OCI-LY7 (cell line): ENCODE measurements around the gene APLP2. TPM values are rescaled to one million over a fixed set of nuclear protein-coding genes. Genes with fewer than 3 reads are reported as not detected.
A peak's percentile ranks its signal among the peaks of the same experiment; 100 is the strongest.

ENCODE experiments used
- BruUV-seq: library from RNA; stranded (reverse); fragments of 400-500 nt; replicated peaks from 2 replicates; lab custom pipeline; 2021; lab: Mats Ljungman, UMichigan
- CTCF ChIA-PET: fragments of 300-600 bp; sonication (Branson Sonifier 250); formaldehyde crosslinking; loops from one replicate; lab custom pipeline; 2022; ENCODE audit warnings: antibody characterized with exemption; ENCODE audit not compliant: unreplicated experiment; lab: Charles Lee
- POLR2A ChIA-PET: fragments of 300-600 bp; sonication (Branson Sonifier 250); formaldehyde crosslinking; loops from one replicate; lab custom pipeline; 2022; ENCODE audit warnings: antibody characterized with exemption; lab: Charles Lee
- DNase-seq: peaks from one replicate; pipeline ENCODE4 v3.0.0-alpha.2; 2015; ENCODE audit warnings: low spot score
- H2AFZ ChIP-seq: fragments of 200-600 bp; sonication (generic), shearing (Covaris generic); 2 replicates; pipeline ENCODE4 v1.6.1; 2014; ENCODE audit warnings: mild to moderate bottlenecking, antibody characterized with exemption, low read length, moderate library complexity
- H3K27ac ChIP-seq: fragments of 200-600 bp; sonication (generic); 2 replicates; pipeline ENCODE4 v1.5.1; 2014; ENCODE audit warnings: mixed run types, low read depth, mild to moderate bottlenecking, moderate library complexity, low read length, inconsistent platforms; ENCODE audit not compliant: poor library complexity, severe bottlenecking
- H3K36me3 ChIP-seq: fragments of 200-600 bp; sonication (generic); 2 replicates; pipeline ENCODE4 v1.6.1; 2014; ENCODE audit warnings: mild to moderate bottlenecking, antibody characterized with exemption, low read length, moderate library complexity, mixed read lengths; ENCODE audit not compliant: insufficient read depth
- H3K4me1 ChIP-seq: fragments of 200-600 bp; sonication (generic); 2 replicates; pipeline ENCODE4 v1.5.1; 2014; ENCODE audit warnings: mild to moderate bottlenecking, low read length; ENCODE audit not compliant: insufficient read depth, poor library complexity, severe bottlenecking
- H3K4me2 ChIP-seq: fragments of 200-600 bp; sonication (generic); 2 replicates; pipeline ENCODE4 v1.6.1; 2014; ENCODE audit warnings: mild to moderate bottlenecking, low read length
- H3K4me3 ChIP-seq: fragments of 200-600 bp; sonication (generic); 2 replicates; pipeline ENCODE4 v1.5.1; 2014; ENCODE audit warnings: mild to moderate bottlenecking, low read depth, low read length; ENCODE audit not compliant: poor library complexity, severe bottlenecking
- H3K79me2 ChIP-seq: fragments of 200-600 bp; sonication (generic); 2 replicates; pipeline ENCODE4 v1.6.1; 2016; ENCODE audit warnings: low read depth, mild to moderate bottlenecking, low read length, moderate library complexity, mixed read lengths; ENCODE audit not compliant: insufficient read depth
- H3K9me2 ChIP-seq: fragments of 200-600 bp; sonication (generic); 2 replicates; pipeline ENCODE4 v1.6.1; 2016; ENCODE audit warnings: mild to moderate bottlenecking, low read length, mixed read lengths; ENCODE audit not compliant: insufficient read depth
- H3K9me3 ChIP-seq: fragments of 200-600 bp; sonication (generic); 2 replicates; pipeline ENCODE4 v1.6.1; 2014; ENCODE audit warnings: mild to moderate bottlenecking, mixed run types, low read length, mixed read lengths
- H4K20me1 ChIP-seq: fragments of 200-600 bp; sonication (generic); 2 replicates; pipeline ENCODE4 v1.6.1; 2014; ENCODE audit warnings: mild to moderate bottlenecking, antibody characterized with exemption, low read length, moderate library complexity, mixed read lengths; ENCODE audit not compliant: insufficient read depth
- EZH2phosphoT487 ChIP-seq: fragments of 200-600 bp; sonication (generic); IDR thresholded peaks from 2 replicates; pipeline ENCODE4 v1.6.1; 2018; ENCODE audit warnings: low read depth, borderline replicate concordance, mild to moderate bottlenecking, mixed run types, antibody characterized with exemption, low read length, moderate library complexity, mixed read lengths
- intact Hi-C: fragments of 100-400 bp; cut with micrococcal nuclease; formaldehyde crosslinking; loops from one replicate; pipeline ENCODE4 v1.10.0; 2022; ENCODE audit not compliant: unreplicated experiment
- total RNA-seq, 2 experiments: library from RNA; depleted of rRNA in 1 of 2; stranded (reverse); fragments of >200 nt in 1 of 2; shearing (Covaris generic) in 1 of 2; gene quantifications; 2 replicates each; pipeline ENCODE4 v1.2.3, GENCODE V29; 2014 to 2022
- TF ChIP-seq, protein P1 (sequence below): fragments of 200-600 bp; sonication (generic); conservative IDR thresholded peaks from 2 replicates; pipeline ENCODE4 v1.5.1; 2014; ENCODE audit warnings: mild to moderate bottlenecking, antibody characterized with exemption, low read length, moderate library complexity, mixed read lengths

APLP2 gene
- total RNA-seq, 2 experiments from 2014 or later: 147 to 284 TPM

DNA sequence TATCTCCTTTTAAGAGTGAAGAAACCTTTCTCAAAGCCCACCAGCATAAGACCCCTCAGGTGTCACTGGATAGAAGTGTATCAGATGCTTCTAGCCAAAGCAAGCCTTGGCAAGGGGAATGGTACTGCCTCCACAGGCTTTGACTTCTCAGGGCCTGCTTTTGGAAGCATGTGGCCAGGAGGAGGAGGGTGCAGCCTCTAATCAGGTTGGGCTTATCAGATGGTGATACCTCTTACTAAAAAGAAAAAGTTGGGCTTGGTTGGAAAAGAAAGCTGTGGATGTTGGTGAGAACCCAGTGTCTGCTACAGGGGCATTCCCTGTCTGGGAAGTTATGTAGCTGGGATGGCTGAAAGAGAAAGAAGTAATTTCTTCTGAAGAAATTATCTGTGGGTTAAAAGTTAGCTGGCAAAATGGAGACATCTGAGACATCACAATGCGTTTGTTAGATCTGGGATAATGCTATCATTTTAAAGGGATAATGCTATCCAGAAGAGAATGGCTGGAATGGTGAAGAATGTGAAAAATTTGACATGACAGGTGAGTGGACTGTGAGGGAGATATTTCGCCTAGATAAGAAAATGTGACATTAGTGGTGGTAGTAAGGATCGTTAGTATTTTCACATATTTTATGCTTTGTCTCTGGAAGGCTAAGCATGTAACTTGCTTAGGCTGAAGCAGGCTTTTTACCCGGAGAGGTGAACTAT lies 7.2 kb downstream of the APLP2 start:
- no TSS peak for BruUV-seq
- intact Hi-C loops: no loop called here
- peaks cover 100% of the 10 kb centered on the region for H3K79me2 ChIP-seq
- H3K27ac ChIP-seq: no peak overlapping the region
- peaks cover 61% of the 10 kb centered on the region for H3K36me3 ChIP-seq
- DNase-seq: no peak
- H3K4me1 ChIP-seq: peaks cover 43% of the 10 kb centered on the region
- H2AFZ ChIP-seq: no peak overlapping the region
- peak overlapping the region; percentile 10; the same call in 1 of the 2 replicates for H3K4me2 ChIP-seq
- TF ChIP-seq EZH2phosphoT487: no peak
- TF ChIP-seq, protein P1, sequence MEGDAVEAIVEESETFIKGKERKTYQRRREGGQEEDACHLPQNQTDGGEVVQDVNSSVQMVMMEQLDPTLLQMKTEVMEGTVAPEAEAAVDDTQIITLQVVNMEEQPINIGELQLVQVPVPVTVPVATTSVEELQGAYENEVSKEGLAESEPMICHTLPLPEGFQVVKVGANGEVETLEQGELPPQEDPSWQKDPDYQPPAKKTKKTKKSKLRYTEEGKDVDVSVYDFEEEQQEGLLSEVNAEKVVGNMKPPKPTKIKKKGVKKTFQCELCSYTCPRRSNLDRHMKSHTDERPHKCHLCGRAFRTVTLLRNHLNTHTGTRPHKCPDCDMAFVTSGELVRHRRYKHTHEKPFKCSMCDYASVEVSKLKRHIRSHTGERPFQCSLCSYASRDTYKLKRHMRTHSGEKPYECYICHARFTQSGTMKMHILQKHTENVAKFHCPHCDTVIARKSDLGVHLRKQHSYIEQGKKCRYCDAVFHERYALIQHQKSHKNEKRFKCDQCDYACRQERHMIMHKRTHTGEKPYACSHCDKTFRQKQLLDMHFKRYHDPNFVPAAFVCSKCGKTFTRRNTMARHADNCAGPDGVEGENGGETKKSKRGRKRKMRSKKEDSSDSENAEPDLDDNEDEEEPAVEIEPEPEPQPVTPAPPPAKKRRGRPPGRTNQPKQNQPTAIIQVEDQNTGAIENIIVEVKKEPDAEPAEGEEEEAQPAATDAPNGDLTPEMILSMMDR: no peak
- CTCF ChIA-PET: no interaction called here
- no peak overlapping the region for H3K4me3 ChIP-seq
- H4K20me1 ChIP-seq: peaks cover 46% of the 10 kb centered on the region
- H3K9me2 ChIP-seq: no peaks in the 10 kb centered on the region
- no peaks in the 10 kb centered on the region for H3K9me3 ChIP-seq
- POLR2A ChIA-PET: interaction anchor here (0.7 to 1.8 kb wide), 8 partner anchors 10 to 149 kb away, joined by 3 to 5 read pairs (median 4); partner anchors contain the start of gene PRDM10

DNA sequence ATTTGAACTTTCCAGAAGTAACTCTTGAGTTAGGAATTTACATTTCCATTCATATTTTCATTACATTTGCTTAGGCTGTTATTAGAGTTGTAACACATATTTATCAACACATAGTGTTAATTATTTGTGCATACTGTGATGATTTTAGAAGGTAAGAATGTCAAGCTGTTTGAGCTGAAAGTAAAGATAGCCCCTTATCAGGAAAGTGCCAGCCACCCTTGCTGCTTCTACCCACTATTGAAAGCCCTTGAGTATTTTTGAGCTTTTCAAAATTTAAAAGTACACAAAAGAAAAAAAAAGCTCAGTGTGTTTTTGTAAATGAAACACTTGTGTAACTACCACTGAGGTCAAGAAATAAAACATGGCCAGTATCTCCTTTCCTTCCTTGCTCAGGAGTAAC lies 8.0 kb downstream of the APLP2 start:
- CTCF ChIA-PET: interaction anchor here (0.5 kb wide), 1 partner anchor 729 kb away, joined by 3 read pairs; no protein-coding TSS in a partner anchor
- no peak overlapping the region for H2AFZ ChIP-seq
- H3K4me1 ChIP-seq: peaks cover 49% of the 10 kb centered on the region
- H3K9me3 ChIP-seq: no peaks in the 10 kb centered on the region
- intact Hi-C loops: no loop called here
- H3K79me2 ChIP-seq: peaks cover 100% of the 10 kb centered on the region
- peaks cover 66% of the 10 kb centered on the region for H3K36me3 ChIP-seq
- no peak overlapping the region for H3K4me2 ChIP-seq
- no peaks in the 10 kb centered on the region for H3K9me2 ChIP-seq
- POLR2A ChIA-PET: interaction anchor here (0.7 to 1.8 kb wide), 11 partner anchors 9 to 150 kb away, joined by 3 to 5 read pairs (median 3); partner anchors contain the start of gene PRDM10
- peaks cover 42% of the 10 kb centered on the region for H4K20me1 ChIP-seq
- BruUV-seq: no TSS peak
- no peak overlapping the region for H3K27ac ChIP-seq
- no peak overlapping the region for H3K4me3 ChIP-seq
- no peak for DNase-seq
- no peak for TF ChIP-seq EZH2phosphoT487

DNA sequence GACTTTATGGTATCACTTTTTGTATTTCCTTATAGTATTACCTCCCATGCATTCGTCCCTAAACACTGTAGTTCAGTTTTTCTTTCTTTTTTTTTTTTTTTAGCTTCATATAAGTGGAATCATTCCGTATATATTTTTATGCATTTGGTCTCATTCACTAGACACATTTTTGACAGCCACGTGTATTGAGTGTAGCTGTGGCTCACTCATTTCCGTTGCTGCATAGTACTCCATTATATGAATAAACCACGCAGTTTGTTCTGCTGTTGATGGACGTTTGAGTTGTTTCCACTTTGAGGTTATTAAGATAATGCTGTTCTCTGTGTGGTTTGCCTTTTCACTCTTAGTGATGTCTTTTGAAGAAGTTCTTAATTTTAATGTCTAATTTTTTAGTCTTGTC lies 8.4 kb downstream of the APLP2 start:
- Histone ChIP-seq H3K4me1 (peaks cover 48% of the 10 kb centered on the region), H2AFZ (no peak overlapping the region), H3K27ac (no peak overlapping the region), H3K9me2 (no peaks in the 10 kb centered on the region), H3K4me2 (no peak overlapping the region), H3K36me3 (peaks cover 68% of the 10 kb centered on the region), H3K9me3 (no peaks in the 10 kb centered on the region), H3K79me2 (peaks cover 100% of the 10 kb centered on the region), H3K4me3 (no peak overlapping the region), H4K20me1 (peaks cover 40% of the 10 kb centered on the region)
- no TSS peak for BruUV-seq
- TF ChIP-seq, protein P1: no peak
- no peak for TF ChIP-seq EZH2phosphoT487
- ChIA-PET CTCF (interaction anchor here (0.5 kb wide), 1 partner anchor 728 kb away, joined by 3 read pairs; no protein-coding TSS in a partner anchor), POLR2A (interaction anchor here (0.7 to 1.8 kb wide), 10 partner anchors 9 to 150 kb away, joined by 3 to 5 read pairs (median 4); no protein-coding TSS in a partner anchor)
- DNase-seq: no peak
- intact Hi-C loops: no loop called here
